ENCODE measurements around the gene CNNM4. TPM values are rescaled to one million over a fixed set of nuclear protein-coding genes. Genes with fewer than 3 reads are reported as not detected.

Gene CNNM4
- total and polyA plus RNA-seq, 4 experiments from 2014 or later = 0.94 to 7.2 (median 6.0) TPM

- Mint-ChIP-seq H3K4me3 (no peak overlapping the region), H3K27me3 (no peaks in the 10 kb centered on the region), H3K27ac (peak overlapping the region in 2 of 7 donors; percentile 40 to 74), H3K4me1 (peaks cover 0 to 4% (median 0%) of the 10 kb centered on the region in 4 donors), H3K9me3 (no peaks in the 10 kb centered on the region), H3K36me3 (peaks cover 8 to 18% of the 10 kb centered on the region in 2 donors)
- Histone ChIP-seq H3K27ac (ENCODE audit: low read depth, low read length) (no peak overlapping the region), H3K4me1 (ENCODE audit: insufficient read depth, low read length) (peaks cover 25% of the 10 kb centered on the region), H3K27me3 (ENCODE audit: insufficient read depth, low read length) (no peaks in the 10 kb centered on the region), H3K36me3 (ENCODE audit: insufficient read depth, low read length) (no peaks in the 10 kb centered on the region), H3K4me3 (ENCODE audit: low read length in 2 of 2) (no peak overlapping the region), H3K9me3 (ENCODE audit: control insufficient read depth in 1 of 2, low read length in 2 of 2) (no peaks in the 10 kb centered on the region)
- CTCF ChIA-PET (ENCODE audit: partially characterized antibody) = interaction anchor here (0.8 to 2.5 kb wide), 11 partner anchors 10 to 37 kb away, joined by 3 to 9 read pairs (median 4); no protein-coding TSS in a partner anchor
- POLR2A ChIA-PET (ENCODE audit: partially characterized antibody) = no interaction called here
- intact Hi-C loops (cut with micrococcal nuclease) = no loop called here
- no peak for DNase-seq
Observed at GRCh38 chr2:96798733-96799622, 38.3 kb downstream of the CNNM4 start.

DNA sequence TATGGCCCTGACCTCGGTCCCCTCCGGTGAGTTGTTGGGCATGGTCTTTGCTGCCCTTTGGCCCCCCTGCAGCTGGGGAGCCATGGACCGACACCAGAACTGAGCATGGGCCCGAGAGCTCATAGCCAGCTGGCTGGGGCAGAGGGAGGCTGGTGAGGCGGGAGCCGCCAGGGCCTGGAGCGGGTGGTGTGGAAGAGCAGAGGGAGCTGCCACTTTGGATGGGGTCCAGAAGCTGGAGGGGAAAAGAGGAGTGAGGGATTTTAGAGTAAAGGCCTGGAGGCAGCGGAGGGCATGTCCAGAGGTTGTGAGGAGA is 38.9 kb downstream of the CNNM4 start:
- H3K4me3 Mint-ChIP-seq = no peak overlapping the region
- CTCF ChIA-PET (ENCODE audit: partially characterized antibody) = interaction anchor here (0.5 to 2.5 kb wide), 13 partner anchors 9 to 948 kb away, joined by 3 to 14 read pairs (median 6); partner anchors contain the start of genes CNNM3 and CNNM4
- intact Hi-C loops (cut with micrococcal nuclease) = no loop called here

DNA sequence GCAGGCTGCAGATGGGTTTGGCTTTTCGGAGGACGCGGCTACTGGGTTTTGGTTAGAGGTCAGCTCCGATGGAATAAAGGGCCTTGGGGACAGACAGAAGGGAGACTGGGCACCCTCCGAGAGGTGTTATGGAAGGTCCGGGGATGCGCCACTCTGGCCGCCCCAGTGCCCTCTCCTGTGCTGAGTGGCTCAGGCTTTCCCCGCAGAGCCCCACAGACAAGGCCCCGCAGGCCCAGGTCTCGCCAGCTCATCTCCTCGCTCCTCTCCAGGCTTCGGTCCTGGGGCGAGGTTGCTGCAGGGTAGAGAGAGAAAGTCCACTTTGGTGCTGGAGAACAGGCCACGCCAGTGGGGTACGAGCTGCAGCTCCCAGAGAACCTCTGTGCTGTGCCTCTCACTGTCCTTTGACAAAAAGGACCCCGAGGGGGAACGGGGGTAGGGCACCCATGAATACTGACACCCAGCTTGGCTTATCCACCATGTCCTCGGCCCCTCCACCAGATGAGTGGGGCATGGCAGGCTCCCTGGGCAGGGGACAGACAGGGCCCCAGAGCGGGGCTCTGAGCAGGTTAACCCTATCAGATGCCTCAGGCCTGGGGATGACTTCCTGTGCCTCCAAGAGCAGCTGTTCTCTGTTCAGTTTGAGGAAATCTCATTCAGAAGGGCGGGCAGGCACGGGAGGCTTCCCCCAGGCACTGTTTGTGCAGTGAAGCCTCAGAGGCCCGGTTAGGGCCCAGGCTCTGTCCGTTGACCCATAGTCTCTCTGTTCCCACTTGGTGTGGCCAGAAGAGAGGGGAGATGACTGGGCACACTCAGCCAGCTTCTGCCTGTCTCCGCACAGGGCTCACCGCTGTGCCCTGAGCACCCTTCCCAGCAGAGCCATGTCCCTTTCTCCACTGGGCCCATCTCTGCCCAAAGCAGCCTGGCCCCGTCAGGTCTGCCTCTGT is 39.6 kb downstream of the CNNM4 start:
- Histone ChIP-seq H3K36me3 (ENCODE audit: insufficient read depth, low read length) (no peaks in the 10 kb centered on the region), H3K9me3 (ENCODE audit: control insufficient read depth in 1 of 2, low read length in 2 of 2) (no peaks in the 10 kb centered on the region), H3K27ac (ENCODE audit: low read depth, low read length) (no peak overlapping the region), H3K4me1 (ENCODE audit: insufficient read depth, low read length) (peaks cover 25% of the 10 kb centered on the region), H3K27me3 (ENCODE audit: insufficient read depth, low read length) (no peaks in the 10 kb centered on the region), H3K4me3 (ENCODE audit: low read length in 2 of 2) (no peak overlapping the region)
- ChIA-PET CTCF (ENCODE audit: partially characterized antibody) (interaction anchor here (0.5 to 2.5 kb wide), 19 partner anchors 8 to 947 kb away, joined by 3 to 14 read pairs (median 5); partner anchors contain the start of genes CNNM3 and CNNM4), POLR2A (ENCODE audit: partially characterized antibody) (interaction anchor here (0.6 to 1.8 kb wide), 8 partner anchors 16 to 163 kb away, joined by 3 to 20 read pairs (median 4); partner anchors contain the start of gene CNNM3)
- Mint-ChIP-seq H3K4me1 (peaks cover 1 to 5% (median 3%) of the 10 kb centered on the region in 4 donors), H3K4me3 (no peak overlapping the region), H3K9me3 (no peaks in the 10 kb centered on the region), H3K36me3 (peaks cover 8 to 18% of the 10 kb centered on the region in 2 donors), H3K27me3 (no peaks in the 10 kb centered on the region), H3K27ac (peak overlapping the region in 1 of 7 donors; percentile 29)
- intact Hi-C loops (cut with micrococcal nuclease) = loop anchor here (1.0 to 10.0 kb wide), 4 partner anchors 40 to 396 kb away; partner anchors contain the start of genes CNNM4 and KANSL3
- DNase-seq = no peak

More for the DNA sequence above, 38.9 kb downstream of the CNNM4 start:
- POLR2A ChIA-PET (ENCODE audit: partially characterized antibody) = interaction anchor here (1.8 kb wide), 1 partner anchor 17 kb away, joined by 20 read pairs; the partner anchor contains the start of gene CNNM3
- Histone ChIP-seq H3K27ac (ENCODE audit: low read depth, low read length) (no peak overlapping the region), H3K27me3 (ENCODE audit: insufficient read depth, low read length) (no peaks in the 10 kb centered on the region), H3K4me3 (ENCODE audit: low read length in 2 of 2) (no peak overlapping the region), H3K9me3 (ENCODE audit: control insufficient read depth in 1 of 2, low read length in 2 of 2) (no peaks in the 10 kb centered on the region), H3K36me3 (ENCODE audit: insufficient read depth, low read length) (no peaks in the 10 kb centered on the region), H3K4me1 (ENCODE audit: insufficient read depth, low read length) (peaks cover 25% of the 10 kb centered on the region)
- peaks cover 0 to 4% (median 0%) of the 10 kb centered on the region in 4 donors for H3K4me1 Mint-ChIP-seq
- H3K27me3 Mint-ChIP-seq = no peaks in the 10 kb centered on the region
- peaks cover 8 to 18% of the 10 kb centered on the region in 2 donors for H3K36me3 Mint-ChIP-seq
- no peaks in the 10 kb centered on the region for H3K9me3 Mint-ChIP-seq
- no peak for DNase-seq
- H3K27ac Mint-ChIP-seq = no peak overlapping the region

- Histone ChIP-seq H3K9me3 (ENCODE audit: control insufficient read depth in 1 of 2, low read length in 2 of 2) (no peaks in the 10 kb centered on the region), H3K4me1 (ENCODE audit: insufficient read depth, low read length) (peaks cover 28% of the 10 kb centered on the region), H3K4me3 (ENCODE audit: low read length in 2 of 2) (no peak overlapping the region), H3K27ac (ENCODE audit: low read depth, low read length) (no peak overlapping the region), H3K36me3 (ENCODE audit: insufficient read depth, low read length) (no peaks in the 10 kb centered on the region), H3K27me3 (ENCODE audit: insufficient read depth, low read length) (no peaks in the 10 kb centered on the region)
- ChIA-PET POLR2A (ENCODE audit: partially characterized antibody) (interaction anchor here (0.6 to 1.8 kb wide), 7 partner anchors 15 to 164 kb away, joined by 3 to 20 read pairs (median 4); partner anchors contain the start of gene CNNM3), CTCF (ENCODE audit: partially characterized antibody) (interaction anchor here (0.8 to 2.5 kb wide), 17 partner anchors 9 to 248 kb away, joined by 3 to 14 read pairs (median 5); partner anchors contain the start of genes CNNM3 and CNNM4)
- Mint-ChIP-seq H3K4me3 (no peak overlapping the region), H3K9me3 (peaks cover 0 to under 1% (median 0%) of the 10 kb centered on the region in 8 donors), H3K27ac (no peak overlapping the region), H3K27me3 (no peaks in the 10 kb centered on the region), H3K4me1 (peaks cover 3 to 7% (median 5%) of the 10 kb centered on the region in 4 donors), H3K36me3 (peaks cover 8 to 18% of the 10 kb centered on the region in 2 donors)
- intact Hi-C loops (cut with micrococcal nuclease) = loop anchor here (1.0 to 10.0 kb wide), 4 partner anchors 40 to 396 kb away; partner anchors contain the start of genes CNNM4 and KANSL3
- peak; percentile 65 to 70 (median 65) for DNase-seq
Observed at GRCh38 chr2:96801005-96801785, 40.5 kb downstream of the CNNM4 start.

DNA sequence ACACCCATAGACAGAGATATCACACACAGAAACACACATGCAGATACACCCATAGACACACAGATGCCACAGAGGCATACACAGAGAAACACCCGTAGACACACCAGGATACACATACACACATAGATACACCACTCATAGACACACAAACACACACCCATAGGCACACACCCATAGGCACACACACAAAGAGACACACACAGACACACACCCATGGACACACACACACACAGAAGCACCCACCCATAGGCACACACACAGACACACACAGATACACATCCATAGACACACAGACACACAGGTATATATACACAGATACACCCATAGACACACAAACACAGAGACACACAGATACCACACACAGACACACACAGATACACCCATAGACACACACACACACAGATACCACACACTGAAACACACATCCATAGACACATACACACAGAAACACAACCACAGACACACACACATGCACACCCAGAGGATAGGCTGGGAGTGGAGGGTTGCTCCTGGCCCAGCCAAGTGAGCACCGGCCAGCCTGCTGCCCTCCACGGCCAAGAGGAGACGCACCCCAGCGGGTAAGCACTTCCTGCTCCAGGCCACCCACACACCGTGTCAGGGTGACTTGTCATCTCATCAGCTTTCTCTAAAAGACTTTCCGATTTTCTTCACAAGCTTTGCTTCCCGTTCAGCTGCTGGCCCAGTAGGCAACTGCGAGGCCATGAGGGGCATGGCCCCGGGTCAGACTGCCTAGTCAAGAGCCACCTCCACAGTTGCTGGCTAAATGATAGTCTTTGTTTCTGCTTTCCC is 41.3 kb downstream of the CNNM4 start:
- CTCF ChIA-PET (ENCODE audit: partially characterized antibody) = interaction anchor here (0.8 to 3.8 kb wide), 12 partner anchors 12 to 159 kb away, joined by 3 to 39 read pairs (median 6); partner anchors contain the start of genes CNNM3 and CNNM4
- peaks cover 35% of the 10 kb centered on the region for H3K4me1 ChIP-seq (ENCODE audit: insufficient read depth, low read length)
- H3K4me3 ChIP-seq (ENCODE audit: low read length in 2 of 2) = no peak overlapping the region
- H3K4me3 Mint-ChIP-seq = no peak overlapping the region
- H3K27me3 Mint-ChIP-seq = no peaks in the 10 kb centered on the region
- H3K36me3 Mint-ChIP-seq = peaks cover 11 to 17% of the 10 kb centered on the region in 2 donors
- peaks cover 9 to 15% (median 13%) of the 10 kb centered on the region in 4 donors for H3K4me1 Mint-ChIP-seq
- intact Hi-C loops (cut with micrococcal nuclease) = loop anchor here (1.0 to 10.0 kb wide), 5 partner anchors 14 to 397 kb away; partner anchors contain the start of genes CNNM3, CNNM4 and KANSL3
- H3K36me3 ChIP-seq (ENCODE audit: insufficient read depth, low read length) = no peaks in the 10 kb centered on the region
- DNase-seq = peak; percentile 12 to 52 (median 33)
- POLR2A ChIA-PET (ENCODE audit: partially characterized antibody) = interaction anchor here (0.8 to 6.4 kb wide), 5 partner anchors 14 to 264 kb away, joined by 3 to 104 read pairs (median 4); partner anchors contain the start of genes ANKRD39 and CNNM3
- H3K27ac ChIP-seq (ENCODE audit: low read depth, low read length) = peak overlapping the region; percentile 18
- no peaks in the 10 kb centered on the region for H3K27me3 ChIP-seq (ENCODE audit: insufficient read depth, low read length)
- H3K9me3 Mint-ChIP-seq = peaks cover 0 to 5% (median 0%) of the 10 kb centered on the region in 8 donors
- H3K27ac Mint-ChIP-seq = no peak overlapping the region
- H3K9me3 ChIP-seq (ENCODE audit: control insufficient read depth in 1 of 2, low read length in 2 of 2) = no peaks in the 10 kb centered on the region

Measured in CD4-positive, alpha-beta memory T cell (primary cell).